NCI-H2171 treated with DMSO at 0.1 percent for 48 hours (cell line): ENCODE measurements around the gene KEAP1.
"Not testable (repeated sequence)": the region's sequence is repeated elsewhere in the genome, so short reads cannot be mapped to it uniquely, and the experiment has no call there.

Source experiments
- DNase-seq: peaks from one replicate; lab custom pipeline; 2025; lab: John Stamatoyannopoulos, UW

KEAP1 gene

DNA sequence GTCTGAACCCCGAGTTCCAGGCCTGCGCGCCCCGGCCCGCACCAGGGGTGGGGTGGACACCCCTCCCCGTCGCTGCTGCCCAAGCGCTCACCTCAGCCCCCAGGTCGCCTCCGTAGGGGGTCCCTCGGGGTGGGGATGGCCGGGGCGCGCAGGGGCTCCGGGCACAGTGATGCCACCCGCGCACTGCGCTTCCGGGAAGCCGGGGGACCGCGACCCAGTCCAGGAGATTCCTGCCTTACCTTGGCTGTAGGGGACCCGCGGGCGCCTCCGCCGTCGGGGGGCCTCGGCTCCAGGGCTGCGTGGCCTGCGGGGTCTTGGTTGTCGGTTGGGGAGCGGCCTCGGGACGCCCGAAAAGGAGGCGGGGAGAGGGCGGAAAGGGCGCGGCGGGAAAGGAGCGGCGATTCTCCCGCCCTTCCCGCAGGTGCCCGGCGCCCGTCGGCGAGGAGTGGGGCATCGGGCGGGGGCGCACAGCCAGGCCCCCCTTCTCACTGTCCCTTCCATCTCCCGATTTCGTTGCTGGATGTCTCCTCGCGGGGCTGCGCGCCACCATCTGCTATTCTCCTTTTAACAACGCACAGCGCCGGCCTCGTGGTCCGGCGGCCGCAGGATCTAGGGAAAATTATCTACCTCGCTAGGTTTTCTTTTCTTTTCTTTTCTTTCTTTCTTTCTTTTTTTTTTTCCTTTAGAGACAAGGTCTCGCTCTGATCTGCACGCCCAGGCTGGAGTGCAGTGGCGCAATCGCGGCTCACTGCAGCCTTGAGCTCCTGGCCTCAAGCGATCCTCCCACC, at the start of gene KEAP1:
Gene KEAP1 (minus strand): TSS at position 355 of the 788 bp plus-strand sequence. CDS start 3,323 bp downstream, outside the sequence.
- peak; percentile 65 for DNase-seq

DNA sequence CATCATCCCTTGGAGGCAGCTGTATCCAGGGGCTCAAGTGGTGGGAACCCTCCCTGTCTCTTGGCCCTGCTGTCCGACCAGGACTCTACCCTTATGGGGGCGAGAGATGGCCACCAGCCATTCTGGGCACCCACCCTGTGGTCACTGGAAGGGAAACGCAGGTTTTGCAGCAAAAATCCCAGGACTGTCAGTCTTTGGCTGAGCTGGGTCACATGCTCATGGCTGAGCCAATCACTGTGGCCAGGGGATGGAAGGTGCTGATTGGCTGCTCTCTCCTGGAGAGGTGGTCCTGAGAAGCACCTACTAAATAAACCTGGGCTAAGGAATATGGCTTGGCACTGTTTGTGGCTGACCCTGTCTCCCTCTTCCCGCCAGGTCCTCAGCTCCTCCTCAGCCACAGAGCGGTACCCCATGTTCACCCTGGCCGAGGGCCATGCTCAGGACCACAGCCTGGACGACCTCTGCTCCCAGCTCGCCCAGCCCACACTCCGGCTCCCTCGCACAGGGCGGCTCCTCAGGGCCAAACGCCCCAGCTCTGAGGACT, 49.4 kb upstream of the KEAP1 start:
- DNase-seq = peak; percentile 27

DNA sequence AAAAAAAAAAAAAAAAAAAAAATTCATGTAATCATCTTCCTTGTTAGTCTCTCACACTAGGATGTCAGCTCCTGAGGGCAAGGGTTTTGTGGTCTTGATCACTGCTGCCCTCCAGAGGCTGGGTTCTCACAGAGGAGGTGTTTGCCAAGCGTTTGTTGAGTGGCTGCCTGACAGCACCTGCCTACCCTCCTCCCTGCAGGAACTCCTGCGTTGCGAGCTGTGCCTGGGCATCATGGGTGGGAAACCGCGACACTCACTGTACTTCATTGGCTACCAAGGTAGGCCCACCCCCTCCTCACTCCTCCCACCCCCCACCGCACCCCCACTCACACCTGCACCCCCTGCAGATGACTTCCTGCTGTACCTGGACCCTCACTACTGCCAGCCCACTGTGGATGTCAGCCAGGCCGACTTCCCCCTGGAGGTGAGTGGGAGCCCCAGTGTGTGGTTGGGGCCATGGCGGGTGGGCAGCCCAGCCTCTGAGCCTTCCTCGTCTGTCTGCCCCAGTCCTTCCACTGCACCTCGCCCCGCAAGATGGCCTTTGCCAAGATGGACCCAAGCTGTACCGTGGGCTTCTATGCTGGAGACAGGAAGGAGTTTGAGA, 48.6 kb upstream of the KEAP1 start:
- DNase-seq = peak; percentile 62

DNA sequence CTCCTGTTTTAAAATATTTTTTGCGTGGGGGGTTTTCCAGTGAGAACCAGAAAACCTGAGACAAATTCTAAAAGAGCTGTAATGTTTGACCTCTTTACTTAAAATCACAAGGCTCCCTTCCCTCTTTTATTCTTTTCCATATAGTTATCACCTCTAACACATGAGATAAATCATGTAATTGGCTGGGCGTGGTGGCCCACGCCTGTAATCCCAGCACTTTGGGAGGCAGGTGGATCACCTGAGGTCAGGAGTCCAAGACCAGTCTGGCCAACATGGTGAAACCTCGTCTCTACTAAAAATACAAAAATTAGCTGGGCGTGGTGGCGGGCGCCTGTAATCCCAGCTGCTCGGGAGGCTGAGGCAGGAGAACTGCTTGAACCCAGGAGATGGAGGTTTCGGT, 47.9 kb upstream of the KEAP1 start:
- not testable (repeated sequence) for DNase-seq

DNA sequence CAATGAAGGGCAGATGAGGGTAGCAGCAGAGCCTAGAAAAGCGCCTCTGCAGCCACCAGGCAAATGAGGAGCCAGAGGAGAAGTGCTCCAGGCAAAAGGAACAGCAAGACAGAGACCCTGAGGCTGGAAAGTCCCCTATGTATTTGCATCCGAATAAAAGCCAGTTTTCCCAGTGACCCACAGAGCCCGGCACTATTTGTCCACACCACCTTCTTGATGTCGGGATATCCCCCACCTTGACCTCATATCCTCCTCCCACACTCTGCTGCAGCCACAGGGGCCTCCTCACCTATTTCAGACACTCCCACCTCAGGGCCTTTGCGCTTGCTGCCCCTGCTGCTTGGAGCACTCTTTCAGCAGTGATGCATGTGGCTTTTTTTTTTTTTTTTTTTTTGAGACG, 47.2 kb upstream of the KEAP1 start:
- DNase-seq = no peak

DNA sequence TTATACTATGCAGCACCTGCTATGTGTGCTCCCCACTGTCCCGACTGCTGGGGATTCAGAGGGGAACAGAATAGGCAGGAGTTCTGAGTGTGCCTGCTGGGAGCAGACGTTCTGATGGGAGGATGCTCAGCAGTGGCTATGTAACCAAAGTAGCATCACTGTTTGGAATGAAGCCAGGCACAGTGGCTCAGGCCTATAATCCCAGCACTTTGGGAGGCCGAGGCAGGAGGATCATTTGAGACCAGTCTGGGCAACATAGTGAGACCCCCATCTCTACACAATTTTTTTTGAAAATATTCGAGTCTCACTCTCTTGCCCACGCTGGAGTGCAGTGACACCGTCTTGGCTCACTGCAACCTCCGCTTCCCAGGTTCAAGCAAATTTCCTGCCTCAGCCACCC, 46.6 kb upstream of the KEAP1 start:
- no peak for DNase-seq

DNA sequence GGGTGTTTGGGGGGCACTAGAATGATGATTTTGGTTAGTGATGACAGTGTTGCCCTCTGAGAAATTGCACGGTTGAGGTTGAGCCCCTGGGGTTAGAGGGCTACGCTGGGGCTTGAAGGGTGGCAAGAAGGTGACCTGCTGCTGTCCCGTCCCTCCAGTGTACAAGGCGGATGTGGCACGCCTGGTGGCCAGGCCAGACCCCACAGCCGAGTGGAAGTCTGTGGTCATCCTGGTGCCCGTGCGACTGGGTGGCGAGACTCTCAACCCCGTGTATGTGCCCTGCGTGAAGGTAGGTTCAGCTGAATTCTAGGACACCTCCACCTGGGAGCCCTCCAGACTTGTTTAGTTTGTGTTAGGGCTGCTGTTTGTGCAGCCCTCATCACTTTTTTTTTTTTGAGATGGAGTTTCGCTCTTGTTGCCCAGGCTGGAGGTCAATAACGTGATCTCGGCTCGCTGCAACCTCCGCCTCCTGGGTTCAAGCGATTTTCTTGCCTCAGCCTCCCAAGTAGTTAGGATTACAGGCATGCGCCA, 45.7 kb upstream of the KEAP1 start:
- DNase-seq = no peak

DNA sequence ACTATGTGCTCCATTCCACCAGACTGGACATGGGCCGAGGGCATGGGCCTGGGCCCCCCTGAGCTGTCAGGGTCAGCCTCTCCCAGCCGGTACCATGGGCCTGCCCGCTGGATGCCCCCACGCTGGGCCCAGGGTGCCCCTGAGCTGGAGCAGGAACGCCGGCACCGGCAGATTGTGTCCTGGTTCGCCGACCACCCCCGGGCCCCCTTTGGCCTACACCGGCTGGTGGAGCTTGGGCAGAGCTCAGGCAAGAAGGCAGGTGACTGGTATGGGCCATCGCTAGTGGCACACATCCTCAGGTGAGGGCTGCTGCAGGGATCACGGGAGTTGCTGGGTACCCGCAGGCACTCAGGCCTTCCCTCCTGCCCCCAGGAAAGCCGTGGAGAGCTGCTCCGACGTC, 43.7 kb upstream of the KEAP1 start:
- DNase-seq = no peak

DNA sequence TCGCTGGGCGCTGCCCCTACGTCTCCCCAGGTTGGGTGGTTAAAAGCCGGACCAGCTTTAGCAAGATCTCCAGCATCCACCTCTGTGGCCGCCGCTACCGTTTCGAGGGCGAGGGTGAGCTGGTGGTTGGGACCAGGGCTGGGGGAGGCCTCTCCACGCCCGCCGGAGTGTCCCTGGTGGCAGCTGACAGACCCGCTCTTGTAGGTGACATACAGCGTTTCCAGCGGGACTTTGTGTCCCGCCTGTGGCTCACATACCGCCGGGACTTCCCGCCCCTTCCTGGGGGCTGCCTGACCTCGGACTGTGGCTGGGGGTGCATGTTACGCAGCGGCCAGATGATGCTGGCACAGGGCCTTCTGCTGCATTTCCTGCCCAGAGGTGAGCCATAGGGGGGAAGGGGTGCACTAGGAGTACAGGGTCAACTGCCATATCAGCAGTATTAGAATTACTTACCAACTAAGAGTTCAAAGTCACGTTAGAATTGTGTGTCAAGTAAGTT, 41.6 kb upstream of the KEAP1 start:
- no peak for DNase-seq

DNA sequence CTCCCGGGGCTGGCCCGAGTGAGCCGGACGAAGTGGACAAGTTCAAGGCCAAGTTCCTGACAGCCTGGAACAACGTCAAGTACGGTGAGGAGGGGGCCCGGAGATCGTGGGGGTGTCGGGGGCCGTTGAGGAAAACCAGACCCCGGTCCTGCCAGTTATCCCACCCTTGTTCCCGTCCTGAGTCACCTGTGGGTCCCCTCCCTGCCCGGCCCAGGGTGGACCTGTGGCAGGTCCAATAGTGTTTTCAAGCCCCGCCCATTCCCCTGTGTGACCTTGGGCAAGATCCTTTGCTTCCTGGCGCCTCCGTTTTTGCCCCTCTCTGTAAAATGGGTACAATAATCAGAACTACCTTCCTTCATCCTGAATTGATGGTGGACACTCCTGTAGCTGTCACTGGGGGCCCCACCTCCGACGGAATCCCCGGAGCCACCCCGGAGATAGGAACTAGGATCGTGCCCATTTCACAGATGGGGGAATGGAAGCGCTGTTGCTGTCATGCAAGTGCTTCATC, 41.1 kb upstream of the KEAP1 start:
- no peak for DNase-seq

DNA sequence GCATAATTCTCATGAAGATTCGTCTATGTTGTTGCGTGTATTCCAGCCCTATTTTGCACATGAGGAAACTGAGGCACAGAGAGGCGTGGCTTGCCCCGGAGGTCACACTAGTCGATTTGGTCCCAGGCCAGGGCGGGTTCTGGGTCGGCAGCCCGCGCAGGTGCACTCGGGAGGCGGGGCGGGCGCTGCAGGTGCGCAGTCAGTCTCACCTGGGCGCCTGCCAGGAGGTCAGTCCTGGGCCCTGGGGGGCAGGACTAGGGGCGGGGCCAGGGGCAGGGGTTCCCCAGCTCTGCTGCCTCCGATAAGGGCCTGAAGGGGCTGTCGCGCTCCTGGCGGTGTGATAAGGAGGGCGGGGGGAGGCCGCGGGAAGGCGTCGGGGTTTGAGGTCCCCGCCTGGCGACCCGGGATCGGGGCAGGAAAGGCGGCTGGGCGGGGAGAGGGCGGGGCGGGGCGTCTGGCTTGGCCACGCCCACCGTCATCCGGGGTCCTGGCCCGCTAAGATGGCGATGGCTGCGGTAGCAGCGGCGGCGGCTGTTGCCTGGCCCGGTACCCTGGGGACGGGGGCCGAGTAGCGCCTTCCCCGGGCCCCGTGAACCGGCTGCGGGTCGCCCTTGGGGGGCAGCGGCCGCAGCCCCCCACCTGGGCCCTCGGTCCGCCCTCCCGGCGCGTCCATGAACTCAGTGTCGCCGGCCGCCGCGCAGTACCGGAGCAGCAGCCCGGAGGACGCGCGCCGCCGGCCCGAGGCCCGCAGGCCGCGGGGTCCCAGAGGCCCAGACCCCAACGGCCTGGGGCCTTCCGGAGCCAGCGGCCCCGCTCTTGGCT, 40.5 kb upstream of the KEAP1 start, which contains the start of gene ATG4D:
Gene ATG4D (plus strand): TSS at position 485 of the 822 bp plus-strand sequence. CDS start 187 bp downstream, at position 672.
- DNase-seq = peak; percentile 92

DNA sequence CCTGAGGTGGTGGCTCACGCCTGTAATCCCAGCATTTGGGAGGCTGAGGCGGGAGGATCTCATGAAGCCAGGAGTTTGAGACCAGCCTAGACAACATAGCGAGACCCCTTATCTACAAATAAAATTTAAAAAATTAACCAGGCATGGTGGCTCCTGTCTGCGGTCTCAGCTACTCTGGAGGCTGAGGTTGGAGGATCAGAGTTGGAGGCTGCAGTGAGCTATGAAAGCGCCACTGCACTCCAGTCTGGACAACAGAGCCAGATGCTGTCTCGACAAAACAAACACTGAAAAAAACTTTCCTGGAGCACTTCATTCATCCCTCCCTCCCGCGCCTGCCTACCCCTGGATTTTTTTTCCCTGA, 39.9 kb upstream of the KEAP1 start:
- peak; percentile 92 for DNase-seq

DNA sequence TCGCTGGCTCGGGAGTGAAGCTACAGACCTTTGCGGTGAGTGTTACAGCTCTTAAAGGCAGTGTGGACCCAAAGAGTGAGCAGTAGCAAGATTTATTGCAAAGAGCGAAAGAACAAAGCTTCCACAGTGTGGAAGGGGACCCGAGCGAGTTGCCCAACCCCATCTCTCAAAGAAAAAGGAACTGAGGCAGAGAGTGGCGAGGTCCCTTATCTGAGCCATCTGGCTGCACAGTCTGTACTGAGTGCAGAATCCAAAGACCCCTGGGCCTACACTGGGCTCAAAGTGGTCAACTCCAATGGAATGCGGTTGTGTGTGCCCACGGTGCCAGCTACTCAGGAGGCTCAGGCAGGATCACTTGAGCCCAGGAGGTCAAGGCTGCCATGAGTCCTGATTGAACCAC, 35.9 kb upstream of the KEAP1 start:
- not testable (repeated sequence) for DNase-seq

DNA sequence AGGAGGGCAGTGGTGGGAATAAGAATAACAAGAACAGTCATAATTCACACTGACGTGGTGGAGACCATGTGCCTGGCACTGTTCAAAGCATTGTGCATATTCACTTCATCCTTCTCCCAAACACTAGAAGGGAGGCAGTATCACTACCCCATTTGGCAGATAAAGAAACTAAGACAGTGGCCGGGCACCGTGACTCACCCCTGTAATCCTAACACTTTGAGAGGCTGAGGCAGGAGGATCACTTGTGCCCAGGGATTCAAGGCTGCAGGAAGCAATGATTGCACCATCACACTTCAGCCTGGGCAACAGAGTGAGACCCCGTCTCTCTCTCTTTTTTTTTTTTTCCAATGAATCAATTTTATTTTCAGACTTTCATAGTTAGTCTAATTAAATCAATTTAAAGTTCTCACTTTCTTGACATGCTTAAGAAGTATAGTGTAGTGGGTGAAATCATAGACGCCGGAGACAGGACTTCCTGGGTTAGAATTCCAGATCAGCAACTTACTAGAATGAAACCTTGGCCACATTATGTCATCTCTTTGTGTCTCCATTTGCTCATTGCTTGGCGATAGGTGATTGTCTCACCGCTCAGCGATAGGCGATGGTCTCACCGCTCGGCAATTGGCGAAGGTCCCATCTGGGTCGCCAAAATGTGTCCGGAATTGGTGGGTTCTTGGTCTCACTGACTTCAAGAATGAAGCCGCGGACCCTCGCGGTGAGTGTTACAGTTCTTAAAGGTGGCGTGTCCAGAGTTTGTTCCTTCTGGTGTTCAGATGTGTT, 35.2 kb upstream of the KEAP1 start:
- DNase-seq = no peak

DNA sequence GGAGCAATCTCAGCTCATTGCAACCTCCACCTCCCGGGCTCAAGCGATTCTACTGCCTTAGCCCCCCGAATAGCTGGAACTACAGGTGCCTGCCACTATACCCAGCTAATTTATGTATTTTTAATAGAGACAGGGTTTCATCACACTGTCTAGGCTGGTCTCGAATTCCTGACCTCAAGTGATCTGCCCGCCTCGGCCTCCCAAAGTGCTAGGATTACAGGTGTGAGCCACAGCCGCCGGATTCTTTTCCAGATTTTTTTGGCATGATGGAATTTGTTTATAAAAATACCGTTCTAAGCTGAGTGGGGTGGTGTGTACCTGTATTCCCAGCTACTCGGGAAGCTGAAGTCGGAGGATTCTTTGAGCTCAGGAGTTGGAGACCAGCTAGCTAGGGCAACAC, 34.5 kb upstream of the KEAP1 start:
- no peak for DNase-seq

DNA sequence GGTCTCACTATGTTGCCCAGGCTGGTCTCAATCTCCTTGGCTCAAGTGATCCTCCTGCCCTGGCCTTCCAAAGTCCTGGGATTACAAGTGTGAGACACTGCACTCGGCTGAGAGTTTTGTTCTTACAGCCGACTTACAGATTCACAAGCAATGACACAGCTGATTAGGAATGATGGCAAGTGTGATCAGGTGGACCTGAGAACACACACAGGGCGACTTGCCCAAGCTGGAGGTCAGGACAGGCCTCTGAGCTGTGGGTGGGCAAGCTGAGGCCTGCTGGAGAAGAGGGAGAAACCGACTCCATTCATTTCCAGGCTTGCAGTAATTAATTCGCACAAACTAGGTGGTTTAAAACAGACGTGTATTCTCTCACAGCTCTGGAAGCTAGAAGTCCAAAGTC, 32.5 kb upstream of the KEAP1 start:
- DNase-seq = no peak

DNA sequence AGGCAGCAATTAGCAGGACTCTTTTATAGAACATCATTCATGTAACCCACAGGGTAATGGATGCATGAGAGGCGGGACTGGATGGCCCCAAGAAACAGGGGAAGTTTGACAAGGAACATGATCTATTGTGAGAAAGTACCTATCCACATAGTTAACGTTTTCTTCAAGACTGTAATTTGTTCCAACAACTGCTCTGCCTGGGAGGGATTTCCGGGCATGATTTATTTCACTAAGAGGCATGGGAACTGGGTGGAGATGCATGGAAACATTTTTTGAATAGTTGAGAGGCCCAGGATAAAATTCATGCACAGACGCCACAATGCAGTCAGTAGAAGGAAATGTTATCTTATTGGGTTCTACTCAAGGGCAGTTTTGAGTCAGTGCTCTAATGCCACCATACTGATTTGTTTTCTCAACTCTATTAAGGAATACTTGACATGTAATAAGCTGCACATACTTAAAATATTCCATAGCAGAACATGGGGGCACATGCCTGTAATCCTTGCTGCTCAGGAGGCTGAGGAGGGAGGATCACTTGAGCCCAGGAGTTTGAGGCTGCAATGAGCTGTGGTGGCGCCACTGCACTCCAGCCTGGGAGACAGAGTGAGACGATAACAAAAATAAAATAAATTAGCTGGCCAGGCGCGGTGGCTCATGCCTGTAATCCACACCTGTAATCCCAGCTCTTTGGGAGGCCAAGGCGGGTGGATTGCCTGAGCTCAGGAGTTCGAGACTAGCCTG, 30.7 kb upstream of the KEAP1 start:
- no peak for DNase-seq

DNA sequence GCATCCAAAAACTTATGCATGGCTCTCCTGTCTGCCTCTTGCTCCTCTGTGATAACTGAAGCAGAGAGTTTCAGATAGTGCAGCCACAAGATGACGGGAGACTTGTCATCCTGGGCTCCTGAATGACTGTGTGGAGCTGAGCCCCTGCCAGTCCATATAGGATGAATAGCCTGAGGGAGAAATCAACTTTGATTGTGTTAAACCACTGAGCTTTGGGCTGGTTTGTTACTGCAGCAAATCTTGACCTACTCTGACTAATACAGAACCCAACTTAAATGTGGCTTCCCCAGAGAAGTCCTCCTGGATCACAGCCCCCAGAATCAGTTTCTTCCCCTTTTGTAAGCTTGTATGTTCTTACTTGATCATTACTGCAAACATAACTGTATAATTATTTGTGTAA, 29.3 kb upstream of the KEAP1 start:
- DNase-seq = no peak

DNA sequence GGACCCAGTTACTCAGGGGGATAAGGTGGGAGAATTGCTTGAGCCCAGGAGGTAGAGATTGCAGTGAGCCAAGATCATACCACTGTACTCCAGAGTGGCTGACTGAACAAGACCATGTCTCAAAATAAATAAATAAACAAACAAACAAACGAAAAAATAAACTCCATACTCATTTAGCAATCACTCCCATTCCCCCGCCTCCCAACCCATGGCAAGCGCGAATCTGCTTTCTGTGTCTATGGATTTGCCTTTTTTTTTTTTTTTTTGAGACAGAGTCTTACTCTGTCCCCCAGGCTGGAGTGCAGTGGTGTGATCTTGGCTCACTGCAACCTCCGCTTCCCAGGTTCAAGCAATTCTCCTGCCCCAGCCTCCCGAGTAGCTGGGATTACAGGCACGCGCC, 23.7 kb upstream of the KEAP1 start:
- not testable (repeated sequence) for DNase-seq

DNA sequence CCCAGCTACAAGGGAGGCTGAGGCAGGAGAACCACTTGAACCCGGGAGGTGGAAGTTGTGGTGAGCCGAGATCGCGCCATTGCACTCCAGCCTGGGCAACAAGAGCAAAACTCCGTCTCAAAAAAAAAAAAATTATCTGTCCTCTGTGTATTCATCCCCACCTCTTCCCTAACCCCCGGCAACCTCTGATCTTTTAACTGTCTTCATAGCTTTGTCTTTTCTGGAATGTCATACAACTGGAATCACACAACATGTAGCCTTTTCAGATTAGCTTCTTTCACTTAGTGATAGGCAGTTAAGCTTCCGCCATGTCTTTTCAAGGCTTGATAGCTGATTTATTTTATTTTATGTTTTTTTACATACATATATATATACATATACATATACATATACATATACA, 22.5 kb upstream of the KEAP1 start:
- no peak for DNase-seq
